ENCODE data around the gene PLCG2.

- no peak for TF ChIP-seq POLR2AphosphoS5 (IDR thresholded peaks at IDR 0.05; ENCODE audit: borderline replicate concordance, low read depth, low read length)
- TF ChIP-seq EZH2 (IDR thresholded peaks at IDR 0.05): no peak
- TF ChIP-seq FOXP2 (optimal IDR thresholded peaks at IDR 0.05; ENCODE audit: control extremely low read depth, extremely low read length, insufficient read depth): no peak
These were observed 102.1 kb downstream of the PLCG2 start for GRCh38 chr16:81881228-81881627.

Data from SK-N-MC (cell line).